ENCODE measurements around the gene CALML5. TPM values are rescaled to one million over a fixed set of nuclear protein-coding genes. Genes with fewer than 3 reads are reported as not detected.
A peak's percentile ranks its signal among the peaks of the same experiment; 100 is the strongest.

Gene CALML5
- total and polyA plus RNA-seq, 5 donors from 2014 or later, result not detected

- Mint-ChIP-seq H3K9me3 (no peaks in the 10 kb centered on the region), H3K4me1 (peaks cover 0 to 6% (median 2%) of the 10 kb centered on the region in 4 donors), H3K27ac (no peak overlapping the region), H3K27me3 (peaks cover 9% of the 10 kb centered on the region), H3K4me3 (no peak overlapping the region), H3K36me3 (no peaks in the 10 kb centered on the region)
- ATAC-seq (ENCODE audit: low read depth in 2 of 2), result no peak
- no peaks in the 10 kb centered on the region for H3K4me1 ChIP-seq (ENCODE audit: control insufficient read depth, insufficient read depth, low read length, poor library complexity, severe bottlenecking)
- H3K27ac ChIP-seq (ENCODE audit: insufficient read depth, low read length, poor library complexity, severe bottlenecking), result no peak overlapping the region
- H3K36me3 ChIP-seq (ENCODE audit: control insufficient read depth, insufficient read depth, low read length), result no peaks in the 10 kb centered on the region
- H3K27me3 ChIP-seq (ENCODE audit: control insufficient read depth, insufficient read depth, low read length), result no peaks in the 10 kb centered on the region
- no peak for DNase-seq
- no peaks in the 10 kb centered on the region for H3K9me3 ChIP-seq (ENCODE audit: control insufficient read depth in 2 of 2, low read length in 2 of 2)
- H3K4me3 ChIP-seq (ENCODE audit: low read depth, low read length), result no peak overlapping the region
Observed at GRCh38 chr10:5510281-5511072, 11.1 kb upstream of the CALML5 start.

- H3K4me3 ChIP-seq (ENCODE audit: low read depth, low read length), result no peak overlapping the region
- DNase-seq (no peak), ATAC-seq (ENCODE audit: low read depth in 2 of 2) (no peak)
- H3K9me3 ChIP-seq (ENCODE audit: control insufficient read depth in 2 of 2, low read length in 2 of 2), result no peaks in the 10 kb centered on the region
- H3K36me3 Mint-ChIP-seq, result no peaks in the 10 kb centered on the region
- H3K27ac Mint-ChIP-seq, result no peak overlapping the region
- H3K4me1 Mint-ChIP-seq, result peaks cover 0 to 6% (median 2%) of the 10 kb centered on the region in 4 donors
- H3K36me3 ChIP-seq (ENCODE audit: control insufficient read depth, insufficient read depth, low read length), result no peaks in the 10 kb centered on the region
- no peak overlapping the region for H3K4me3 Mint-ChIP-seq
- H3K27me3 ChIP-seq (ENCODE audit: control insufficient read depth, insufficient read depth, low read length), result no peaks in the 10 kb centered on the region
- no peak overlapping the region for H3K27ac ChIP-seq (ENCODE audit: insufficient read depth, low read length, poor library complexity, severe bottlenecking)
- H3K4me1 ChIP-seq (ENCODE audit: control insufficient read depth, insufficient read depth, low read length, poor library complexity, severe bottlenecking), result no peaks in the 10 kb centered on the region
- peaks cover 13% of the 10 kb centered on the region for H3K27me3 Mint-ChIP-seq
- H3K9me3 Mint-ChIP-seq, result no peaks in the 10 kb centered on the region
Observed at GRCh38 chr10:5509691-5510090, 10.3 kb upstream of the CALML5 start.

GRCh38 chr10:5509236-5509635 is 9.9 kb upstream of the CALML5 start:
- no peaks in the 10 kb centered on the region for H3K27me3 ChIP-seq (ENCODE audit: control insufficient read depth, insufficient read depth, low read length)
- Mint-ChIP-seq H3K27ac (no peak overlapping the region), H3K4me3 (no peak overlapping the region), H3K27me3 (peaks cover 13% of the 10 kb centered on the region), H3K36me3 (no peaks in the 10 kb centered on the region), H3K9me3 (no peaks in the 10 kb centered on the region), H3K4me1 (peaks cover 0 to 6% (median 2%) of the 10 kb centered on the region in 4 donors)
- ATAC-seq (ENCODE audit: low read depth in 2 of 2) (no peak), DNase-seq (no peak)
- H3K9me3 ChIP-seq (ENCODE audit: control insufficient read depth in 2 of 2, low read length in 2 of 2), result no peaks in the 10 kb centered on the region
- H3K4me1 ChIP-seq (ENCODE audit: control insufficient read depth, insufficient read depth, low read length, poor library complexity, severe bottlenecking), result no peaks in the 10 kb centered on the region
- no peak overlapping the region for H3K4me3 ChIP-seq (ENCODE audit: low read depth, low read length)
- no peak overlapping the region for H3K27ac ChIP-seq (ENCODE audit: insufficient read depth, low read length, poor library complexity, severe bottlenecking)
- H3K36me3 ChIP-seq (ENCODE audit: control insufficient read depth, insufficient read depth, low read length), result no peaks in the 10 kb centered on the region

- Histone ChIP-seq H3K27ac (ENCODE audit: insufficient read depth, low read length, poor library complexity, severe bottlenecking) (no peak overlapping the region), H3K4me3 (ENCODE audit: low read depth, low read length) (no peak overlapping the region), H3K4me1 (ENCODE audit: control insufficient read depth, insufficient read depth, low read length, poor library complexity, severe bottlenecking) (no peaks in the 10 kb centered on the region), H3K27me3 (ENCODE audit: control insufficient read depth, insufficient read depth, low read length) (no peaks in the 10 kb centered on the region), H3K9me3 (ENCODE audit: control insufficient read depth in 2 of 2, low read length in 2 of 2) (no peaks in the 10 kb centered on the region), H3K36me3 (ENCODE audit: control insufficient read depth, insufficient read depth, low read length) (no peaks in the 10 kb centered on the region)
- Mint-ChIP-seq H3K27me3 (peaks cover 13% of the 10 kb centered on the region), H3K4me1 (peaks cover 0 to 6% (median 2%) of the 10 kb centered on the region in 4 donors), H3K4me3 (no peak overlapping the region), H3K9me3 (no peaks in the 10 kb centered on the region), H3K36me3 (no peaks in the 10 kb centered on the region), H3K27ac (no peak overlapping the region)
- DNase-seq (no peak), ATAC-seq (ENCODE audit: low read depth in 2 of 2) (no peak)
Observed at GRCh38 chr10:5508786-5509185, 9.4 kb upstream of the CALML5 start.

GRCh38 chr10:5508161-5508604 is 8.8 kb upstream of the CALML5 start:
- H3K27ac Mint-ChIP-seq, result no peak overlapping the region
- no peak overlapping the region for H3K27ac ChIP-seq (ENCODE audit: insufficient read depth, low read length, poor library complexity, severe bottlenecking)

GRCh38 chr10:5507649-5508131 is 8.3 kb upstream of the CALML5 start:
- H3K27me3 Mint-ChIP-seq, result peaks cover 13% of the 10 kb centered on the region
- no peaks in the 10 kb centered on the region for H3K9me3 ChIP-seq (ENCODE audit: control insufficient read depth in 2 of 2, low read length in 2 of 2)
- no peak for ATAC-seq (ENCODE audit: low read depth in 2 of 2)

More at GRCh38 chr10:5508161-5508604, 8.8 kb upstream of the CALML5 start:
- no peak for ATAC-seq (ENCODE audit: low read depth in 2 of 2)
- Mint-ChIP-seq H3K27me3 (peaks cover 13% of the 10 kb centered on the region), H3K4me3 (no peak overlapping the region), H3K9me3 (no peaks in the 10 kb centered on the region), H3K4me1 (peaks cover 0 to 1% (median under 1%) of the 10 kb centered on the region in 4 donors), H3K36me3 (no peaks in the 10 kb centered on the region)
- DNase-seq, result no peak
- Histone ChIP-seq H3K27me3 (ENCODE audit: control insufficient read depth, insufficient read depth, low read length) (no peaks in the 10 kb centered on the region), H3K4me3 (ENCODE audit: low read depth, low read length) (no peak overlapping the region), H3K4me1 (ENCODE audit: control insufficient read depth, insufficient read depth, low read length, poor library complexity, severe bottlenecking) (no peaks in the 10 kb centered on the region), H3K9me3 (ENCODE audit: control insufficient read depth in 2 of 2, low read length in 2 of 2) (no peaks in the 10 kb centered on the region), H3K36me3 (ENCODE audit: control insufficient read depth, insufficient read depth, low read length) (no peaks in the 10 kb centered on the region)

GRCh38 chr10:5506751-5507648 is 7.6 kb upstream of the CALML5 start:
- H3K27me3 Mint-ChIP-seq, result peaks cover 13% of the 10 kb centered on the region

More at GRCh38 chr10:5507649-5508131, 8.3 kb upstream of the CALML5 start:
- Histone ChIP-seq H3K27ac (ENCODE audit: insufficient read depth, low read length, poor library complexity, severe bottlenecking) (no peak overlapping the region), H3K27me3 (ENCODE audit: control insufficient read depth, insufficient read depth, low read length) (no peaks in the 10 kb centered on the region), H3K4me1 (ENCODE audit: control insufficient read depth, insufficient read depth, low read length, poor library complexity, severe bottlenecking) (no peaks in the 10 kb centered on the region), H3K36me3 (ENCODE audit: control insufficient read depth, insufficient read depth, low read length) (no peaks in the 10 kb centered on the region), H3K4me3 (ENCODE audit: low read depth, low read length) (no peak overlapping the region)
- Mint-ChIP-seq H3K4me3 (no peak overlapping the region), H3K27ac (no peak overlapping the region), H3K9me3 (no peaks in the 10 kb centered on the region), H3K36me3 (no peaks in the 10 kb centered on the region), H3K4me1 (no peaks in the 10 kb centered on the region)
- no peak for DNase-seq

More at GRCh38 chr10:5506751-5507648, 7.6 kb upstream of the CALML5 start:
- no peak overlapping the region for H3K4me3 Mint-ChIP-seq
- H3K27ac ChIP-seq (ENCODE audit: insufficient read depth, low read length, poor library complexity, severe bottlenecking), result no peak overlapping the region
- H3K4me1 ChIP-seq (ENCODE audit: control insufficient read depth, insufficient read depth, low read length, poor library complexity, severe bottlenecking), result no peaks in the 10 kb centered on the region
- no peaks in the 10 kb centered on the region for H3K36me3 Mint-ChIP-seq
- H3K36me3 ChIP-seq (ENCODE audit: control insufficient read depth, insufficient read depth, low read length), result no peaks in the 10 kb centered on the region
- H3K27me3 ChIP-seq (ENCODE audit: control insufficient read depth, insufficient read depth, low read length), result no peaks in the 10 kb centered on the region
- DNase-seq (no peak), ATAC-seq (ENCODE audit: low read depth in 2 of 2) (no peak)
- no peaks in the 10 kb centered on the region for H3K9me3 Mint-ChIP-seq
- H3K4me1 Mint-ChIP-seq, result no peaks in the 10 kb centered on the region
- H3K27ac Mint-ChIP-seq, result peak overlapping the region in 1 of 3 donors; percentile 59
- no peak overlapping the region for H3K4me3 ChIP-seq (ENCODE audit: low read depth, low read length)
- no peaks in the 10 kb centered on the region for H3K9me3 ChIP-seq (ENCODE audit: control insufficient read depth in 2 of 2, low read length in 2 of 2)
